Activated naive CD8-positive, alpha-beta T cell (primary cell): ENCODE measurements around the gene IARS2.
A peak's percentile ranks its signal among the peaks of the same experiment; 100 is the strongest.
"Not testable (repeated sequence)": the region's sequence is repeated elsewhere in the genome, so short reads cannot be mapped to it uniquely, and the experiment has no call there.

Experiments used
- H3K27ac Mint-ChIP-seq: one replicate; pipeline ENCODE4 v1.8.0; 2021; ENCODE audit warnings: mixed read lengths
- H3K27me3 Mint-ChIP-seq: one replicate; pipeline ENCODE4 v1.8.0; 2021; ENCODE audit warnings: mixed read lengths
- H3K36me3 Mint-ChIP-seq: one replicate; pipeline ENCODE4 v1.8.0; 2021; ENCODE audit warnings: mixed read lengths
- H3K4me1 Mint-ChIP-seq: one replicate; pipeline ENCODE4 v1.8.0; 2021; ENCODE audit warnings: low read depth, mixed read lengths
- H3K4me3 Mint-ChIP-seq: one replicate; pipeline ENCODE4 v1.8.0; 2021; ENCODE audit warnings: mild to moderate bottlenecking, mixed read lengths
- H3K9me3 Mint-ChIP-seq: one replicate; pipeline ENCODE4 v1.8.0; 2021; ENCODE audit warnings: low read depth, mixed read lengths

IARS2 gene

GRCh38 chr1:220094016-220094911, at the start of gene IARS2:
IARS2 (plus strand) TSS chr1:220094132; CDS start chr1:220094217, 85 bp downstream.
- Mint-ChIP-seq H3K36me3 (peaks cover 4% of the 10 kb centered on the region), H3K27me3 (no peaks in the 10 kb centered on the region)

GRCh38 chr1:220044678-220045355, 49.1 kb upstream of the IARS2 start:
- H3K36me3 Mint-ChIP-seq: peaks cover 5% of the 10 kb centered on the region
- H3K4me3 Mint-ChIP-seq: peak overlapping the region; percentile 100
- no peaks in the 10 kb centered on the region for H3K9me3 Mint-ChIP-seq
- H3K27me3 Mint-ChIP-seq: no peaks in the 10 kb centered on the region
- peaks cover 37% of the 10 kb centered on the region for H3K4me1 Mint-ChIP-seq
- peak overlapping the region; percentile 99 for H3K27ac Mint-ChIP-seq

More at GRCh38 chr1:220094016-220094911, at the start of gene IARS2:
- H3K4me3 Mint-ChIP-seq: peak within 1 kb of the TSS; percentile 84
- no peaks in the 10 kb centered on the region for H3K9me3 Mint-ChIP-seq
- peaks cover 34% of the 10 kb centered on the region for H3K4me1 Mint-ChIP-seq
- peak within 1 kb of the TSS; percentile 16 for H3K27ac Mint-ChIP-seq

- H3K4me1 Mint-ChIP-seq: peaks cover 33% of the 10 kb centered on the region
- H3K36me3 Mint-ChIP-seq: peaks cover 5% of the 10 kb centered on the region
These were observed 48.4 kb upstream of the IARS2 start for GRCh38 chr1:220045356-220046051.

GRCh38 chr1:220046052-220046930, 47.6 kb upstream of the IARS2 start, which contains the start of gene EPRS1:
EPRS1 (minus strand) TSS chr1:220046505; CDS start chr1:220046388, 117 bp downstream.
- no peaks in the 10 kb centered on the region for H3K9me3 Mint-ChIP-seq
- no peaks in the 10 kb centered on the region for H3K27me3 Mint-ChIP-seq
- H3K36me3 Mint-ChIP-seq: peaks cover 5% of the 10 kb centered on the region
- H3K4me3 Mint-ChIP-seq: peak within 1 kb of the TSS; percentile 100
- H3K27ac Mint-ChIP-seq: peak within 1 kb of the TSS; percentile 99
- peaks cover 33% of the 10 kb centered on the region for H3K4me1 Mint-ChIP-seq

More at GRCh38 chr1:220045356-220046051, 48.4 kb upstream of the IARS2 start:
- peak overlapping the region; percentile 99 for H3K27ac Mint-ChIP-seq
- H3K9me3 Mint-ChIP-seq: no peaks in the 10 kb centered on the region
- H3K27me3 Mint-ChIP-seq: no peaks in the 10 kb centered on the region
- H3K4me3 Mint-ChIP-seq: peak overlapping the region; percentile 100

- Mint-ChIP-seq H3K4me1 (no peaks in the 10 kb centered on the region), H3K36me3 (peaks cover 3% of the 10 kb centered on the region), H3K27ac (peak overlapping the region; percentile 3), H3K27me3 (no peaks in the 10 kb centered on the region), H3K9me3 (no peaks in the 10 kb centered on the region), H3K4me3 (no peak overlapping the region)
These were observed 37.6 kb upstream of the IARS2 start for GRCh38 chr1:220056374-220056773.

- no peaks in the 10 kb centered on the region for H3K4me1 Mint-ChIP-seq
- peaks cover 11% of the 10 kb centered on the region for H3K36me3 Mint-ChIP-seq
- H3K27ac Mint-ChIP-seq: no peak overlapping the region
- H3K9me3 Mint-ChIP-seq: no peaks in the 10 kb centered on the region
- no peak overlapping the region for H3K4me3 Mint-ChIP-seq
- H3K27me3 Mint-ChIP-seq: no peaks in the 10 kb centered on the region
These were observed 33.1 kb upstream of the IARS2 start for GRCh38 chr1:220060876-220061275.

- Mint-ChIP-seq H3K4me3 (no peak overlapping the region), H3K9me3 (no peaks in the 10 kb centered on the region), H3K27ac (no peak overlapping the region), H3K27me3 (no peaks in the 10 kb centered on the region), H3K36me3 (peaks cover 11% of the 10 kb centered on the region), H3K4me1 (no peaks in the 10 kb centered on the region)
These were observed 31.3 kb upstream of the IARS2 start for GRCh38 chr1:220062629-220063028.

- Mint-ChIP-seq H3K36me3 (peaks cover 15% of the 10 kb centered on the region), H3K9me3 (no peaks in the 10 kb centered on the region), H3K4me3 (no peak overlapping the region), H3K27me3 (no peaks in the 10 kb centered on the region), H3K27ac (no peak overlapping the region), H3K4me1 (no peaks in the 10 kb centered on the region)
These were observed 26.4 kb upstream of the IARS2 start for GRCh38 chr1:220067269-220068204.

GRCh38 chr1:220076861-220077762, 16.8 kb upstream of the IARS2 start:
- no peak overlapping the region for H3K4me3 Mint-ChIP-seq
- no peaks in the 10 kb centered on the region for H3K9me3 Mint-ChIP-seq
- no peaks in the 10 kb centered on the region for H3K4me1 Mint-ChIP-seq
- H3K36me3 Mint-ChIP-seq: peaks cover 26% of the 10 kb centered on the region
- H3K27me3 Mint-ChIP-seq: no peaks in the 10 kb centered on the region
- H3K27ac Mint-ChIP-seq: no peak overlapping the region

GRCh38 chr1:220077887-220078286, 16.0 kb upstream of the IARS2 start:
- no peaks in the 10 kb centered on the region for H3K4me1 Mint-ChIP-seq
- peaks cover 22% of the 10 kb centered on the region for H3K36me3 Mint-ChIP-seq
- no peaks in the 10 kb centered on the region for H3K9me3 Mint-ChIP-seq
- H3K4me3 Mint-ChIP-seq: no peak overlapping the region
- H3K27me3 Mint-ChIP-seq: no peaks in the 10 kb centered on the region
- H3K27ac Mint-ChIP-seq: no peak overlapping the region

GRCh38 chr1:220084460-220084859, 9.5 kb upstream of the IARS2 start:
- Mint-ChIP-seq H3K27me3 (no peaks in the 10 kb centered on the region), H3K36me3 (peaks cover 11% of the 10 kb centered on the region), H3K9me3 (no peaks in the 10 kb centered on the region), H3K4me3 (no peak overlapping the region), H3K4me1 (peaks cover 2% of the 10 kb centered on the region), H3K27ac (no peak overlapping the region)

GRCh38 chr1:220086261-220086686, 7.7 kb upstream of the IARS2 start:
- not testable (repeated sequence) for H3K4me1 Mint-ChIP-seq, H3K27me3 Mint-ChIP-seq, H3K27ac Mint-ChIP-seq, H3K36me3 Mint-ChIP-seq, H3K4me3 Mint-ChIP-seq, H3K9me3 Mint-ChIP-seq
